ENCODE data around the gene MAGI2. TPM values are rescaled to one million over a fixed set of nuclear protein-coding genes. Genes with fewer than 3 reads are reported as not detected.

MAGI2 gene
- total RNA-seq, 1 experiment from 2014 or later: 14.3 TPM

- no peak overlapping the region for H3K14ac ChIP-seq (ENCODE audit: insufficient read depth, low read length)
- H2BK12ac ChIP-seq (ENCODE audit: insufficient read length, low read depth, low read length): no peak overlapping the region
- H2BK5ac ChIP-seq (ENCODE audit: insufficient read length, low read length): no peak overlapping the region
- no peaks in the 10 kb centered on the region for H3K9me3 ChIP-seq (ENCODE audit: control insufficient read depth, low read depth, low read length)
- H3K4me3 Mint-ChIP-seq: no peak overlapping the region
- no peaks in the 10 kb centered on the region for H3K36me3 Mint-ChIP-seq (ENCODE audit: insufficient read depth in 1 of 3, low read depth in 3 of 3)
- no peak overlapping the region for H2AFZ ChIP-seq (ENCODE audit: low read length)
- no peaks in the 10 kb centered on the region for H3K79me2 ChIP-seq (ENCODE audit: insufficient read depth, low read length)
- H3K79me1 ChIP-seq (ENCODE audit: insufficient read depth, low read depth, low read length, poor library complexity, severe bottlenecking): no peaks in the 10 kb centered on the region
- no peaks in the 10 kb centered on the region for H4K20me1 ChIP-seq (ENCODE audit: control insufficient read depth, insufficient read depth, insufficient read length)
- no peaks in the 10 kb centered on the region for H3K4me1 Mint-ChIP-seq
- H4K91ac ChIP-seq (ENCODE audit: insufficient read length, low read depth, low read length): no peak overlapping the region
- no peak overlapping the region for H3K4me2 ChIP-seq (ENCODE audit: insufficient read depth, insufficient read length, low read length)
- H3K4ac ChIP-seq (ENCODE audit: low read depth, low read length): no peak overlapping the region
- H4K8ac ChIP-seq (replicated peaks; ENCODE audit: insufficient read length, low read depth, low read length): no peak overlapping the region
- no peak overlapping the region for H3K27ac ChIP-seq (ENCODE audit: insufficient read length, low read depth, low read length)
- no peaks in the 10 kb centered on the region for H3K27me3 ChIP-seq (ENCODE audit: insufficient read depth, low read length)
- H2AK5ac ChIP-seq (ENCODE audit: insufficient read length, low read length): no peak overlapping the region
- no peak overlapping the region for H3K18ac ChIP-seq (ENCODE audit: insufficient read length, low read depth, low read length)
- no peak overlapping the region for H3K23ac ChIP-seq (ENCODE audit: insufficient read length, low read depth, low read length)
- no peak overlapping the region for H2BK120ac ChIP-seq (ENCODE audit: low read depth, low read length, poor library complexity, severe bottlenecking)
- H3K23me2 ChIP-seq (ENCODE audit: insufficient read length, low read depth, low read length, poor library complexity, severe bottlenecking): no peaks in the 10 kb centered on the region
- no peak overlapping the region for H2BK15ac ChIP-seq (ENCODE audit: low read depth, low read length)
- H2BK20ac ChIP-seq (ENCODE audit: low read depth, low read length, poor library complexity, severe bottlenecking): no peak overlapping the region
- H3K4me1 ChIP-seq (ENCODE audit: insufficient read depth, low read length): no peaks in the 10 kb centered on the region
- no peak overlapping the region for H3K9ac ChIP-seq (ENCODE audit: extremely low read depth, insufficient read length, low read length)
- no peak overlapping the region for H3K27ac Mint-ChIP-seq
- H3K56ac ChIP-seq (ENCODE audit: insufficient read length, low read depth, low read length): no peak overlapping the region
- TF ChIP-seq CTCF (conservative IDR thresholded peaks at IDR 0.05): no peak
- no peak overlapping the region for H4K5ac ChIP-seq (ENCODE audit: insufficient read length, low read depth, low read length)
- H3K27me3 Mint-ChIP-seq (ENCODE audit: low read depth): no peaks in the 10 kb centered on the region
- no peak for DNase-seq
- no peaks in the 10 kb centered on the region for H3K9me3 Mint-ChIP-seq
- H3T11ph ChIP-seq (ENCODE audit: low read length): no peak overlapping the region
- WGBS (ENCODE audit: extremely low coverage, insufficient read length, low lambda C conversion rate): no CpG with 5 or more reads among the region's 1 CpG
These were observed 52.2 kb downstream of the MAGI2 start for GRCh38 chr7:79401254-79401653.
